ENCODE data around the gene FRMD1. TPM values are rescaled to one million over a fixed set of nuclear protein-coding genes. Genes with fewer than 3 reads are reported as not detected.

FRMD1 gene
- total RNA-seq, 1 experiment from 2014 or later: not detected

DNA sequence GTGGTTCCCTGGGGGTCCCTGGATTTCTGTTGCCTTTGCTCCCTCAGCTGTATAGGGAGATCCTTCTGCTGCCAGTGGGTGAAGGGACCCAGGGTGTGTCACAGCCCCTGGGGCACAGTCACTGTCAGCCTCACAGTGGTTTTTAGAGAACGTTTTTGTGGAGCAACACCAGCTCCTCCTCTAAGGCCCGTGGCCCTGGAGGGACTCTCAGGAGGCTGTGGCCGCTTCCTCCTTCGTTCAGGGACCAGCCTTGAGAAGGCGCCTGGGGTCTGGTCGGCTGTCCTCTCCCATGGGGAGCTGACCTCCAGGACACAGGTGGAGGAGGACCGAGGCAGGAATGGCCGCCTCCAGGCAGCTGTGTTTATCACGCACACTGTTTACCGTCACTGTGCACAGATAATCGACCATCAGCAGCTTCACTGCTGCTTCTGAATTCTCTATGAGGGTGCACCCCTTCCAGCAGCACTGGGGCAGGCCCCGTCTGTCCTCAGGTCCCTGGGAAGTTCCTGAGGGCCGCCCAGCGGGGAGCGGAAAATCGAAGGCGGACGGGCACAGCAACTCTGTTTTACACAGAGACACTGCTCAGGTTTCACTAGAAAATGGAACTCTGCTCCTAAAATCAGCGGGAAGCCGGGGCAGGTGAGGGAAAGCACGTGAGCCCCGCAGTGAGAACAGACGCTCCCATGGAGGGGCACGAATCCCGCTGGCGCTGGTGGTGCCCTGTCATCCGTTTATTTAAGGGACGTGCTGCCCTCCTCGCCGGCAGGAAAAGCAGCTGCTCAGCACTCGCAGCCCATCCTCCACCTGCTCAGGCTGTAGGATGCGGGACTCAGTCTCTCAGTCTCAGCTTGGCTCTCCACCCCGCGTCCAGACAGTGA lies 10.4 kb upstream of the FRMD1 start (continued):
- TF ChIP-seq REST (IDR thresholded peaks at IDR 0.05; ENCODE audit: low read depth) (no peak), SP1 (IDR thresholded peaks at IDR 0.05; ENCODE audit: low read depth) (no peak), TCF7L2 (IDR thresholded peaks at IDR 0.05; ENCODE audit: borderline replicate concordance, extremely low read depth, insufficient read depth, insufficient read length) (no peak), CTCF (IDR thresholded peaks at IDR 0.05 in 2 of 3, conservative IDR thresholded peaks at IDR 0.05 in 1 of 3; ENCODE audit: borderline replicate concordance in 1 of 3, insufficient read depth in 1 of 3, low read depth in 2 of 3, low read length in 2 of 3) (no peak), EZH2 (IDR thresholded peaks at IDR 0.05) (no peak), MAX (IDR thresholded peaks at IDR 0.05) (no peak), POLR2A (IDR thresholded peaks at IDR 0.05; ENCODE audit: borderline replicate concordance, extremely low read depth, insufficient read depth, insufficient read length) (no peak), RAD21 (IDR thresholded peaks at IDR 0.05; ENCODE audit: low read depth) (no peak), CEBPB (IDR thresholded peaks at IDR 0.05; ENCODE audit: low read depth) (no peak)

All from HCT116 (cell line).